HCEC 1CT (cell line): Measurements from ENCODE around the gene SLC4A11.
"Not testable (repeated sequence)": the region's sequence is repeated elsewhere in the genome, so short reads cannot be mapped to it uniquely, and the experiment has no call there.

Experiments used
- DNase-seq: peaks from one replicate; pipeline ENCODE4 v3.0.0-alpha.2; 2017

Gene SLC4A11

DNA sequence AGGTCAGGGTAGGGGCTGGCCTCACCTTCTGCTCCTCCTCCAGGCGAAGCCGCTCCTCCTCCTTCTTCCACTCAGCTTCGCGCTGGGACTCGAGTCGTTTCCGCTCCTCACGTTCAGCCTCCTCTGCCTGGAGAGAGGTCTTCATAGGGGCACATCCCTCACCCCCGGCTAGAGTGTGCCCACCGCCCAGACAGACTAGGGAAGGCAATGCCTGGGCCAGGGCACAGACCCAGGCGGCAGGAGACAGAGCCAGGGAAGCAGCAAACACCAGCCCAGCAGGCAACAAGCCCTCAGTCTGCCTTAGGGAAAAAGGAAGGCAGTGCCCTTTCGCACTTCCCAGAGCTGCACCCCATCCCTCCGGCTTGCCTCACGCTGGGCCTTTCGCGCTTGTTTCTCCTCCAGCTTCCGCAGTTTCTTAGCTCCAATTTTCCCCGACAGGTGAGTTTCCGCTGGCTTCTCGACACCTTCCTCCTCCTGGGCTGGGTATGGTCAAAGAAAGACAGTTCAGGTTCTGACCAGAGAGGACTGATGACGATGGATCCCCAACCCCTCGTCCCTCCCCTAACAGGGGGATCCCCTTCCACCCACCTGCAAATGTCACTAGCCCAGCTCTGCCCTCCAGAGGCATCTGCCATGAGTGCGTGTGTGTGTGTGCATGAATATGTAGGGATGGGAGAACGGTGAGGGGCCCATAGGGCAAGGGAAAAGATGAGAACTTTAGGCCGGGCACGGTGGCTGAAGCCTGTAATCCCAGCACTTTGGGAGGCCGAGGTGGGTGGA, 38.8 kb downstream of the SLC4A11 start:
- DNase-seq = no peak

DNA sequence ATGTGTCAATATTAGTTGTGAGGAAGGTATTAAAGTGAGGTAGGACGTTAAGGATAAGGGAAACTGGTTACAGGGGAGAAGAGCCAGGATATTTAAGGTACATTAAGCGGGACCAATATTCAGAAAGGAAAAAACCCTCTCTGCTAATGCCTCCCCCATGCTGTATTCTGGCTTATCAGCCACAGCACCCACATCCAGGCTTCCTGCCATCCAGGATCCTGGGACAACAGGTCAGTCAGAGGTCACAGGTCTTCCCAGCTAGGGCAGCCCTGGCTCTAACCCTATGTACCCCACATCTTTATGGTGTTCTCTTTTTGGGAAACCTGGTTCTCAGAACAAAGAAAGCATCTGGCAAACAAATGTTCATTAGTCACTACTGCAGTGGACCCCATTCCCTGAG, 39.8 kb downstream of the SLC4A11 start:
- DNase-seq = no peak

DNA sequence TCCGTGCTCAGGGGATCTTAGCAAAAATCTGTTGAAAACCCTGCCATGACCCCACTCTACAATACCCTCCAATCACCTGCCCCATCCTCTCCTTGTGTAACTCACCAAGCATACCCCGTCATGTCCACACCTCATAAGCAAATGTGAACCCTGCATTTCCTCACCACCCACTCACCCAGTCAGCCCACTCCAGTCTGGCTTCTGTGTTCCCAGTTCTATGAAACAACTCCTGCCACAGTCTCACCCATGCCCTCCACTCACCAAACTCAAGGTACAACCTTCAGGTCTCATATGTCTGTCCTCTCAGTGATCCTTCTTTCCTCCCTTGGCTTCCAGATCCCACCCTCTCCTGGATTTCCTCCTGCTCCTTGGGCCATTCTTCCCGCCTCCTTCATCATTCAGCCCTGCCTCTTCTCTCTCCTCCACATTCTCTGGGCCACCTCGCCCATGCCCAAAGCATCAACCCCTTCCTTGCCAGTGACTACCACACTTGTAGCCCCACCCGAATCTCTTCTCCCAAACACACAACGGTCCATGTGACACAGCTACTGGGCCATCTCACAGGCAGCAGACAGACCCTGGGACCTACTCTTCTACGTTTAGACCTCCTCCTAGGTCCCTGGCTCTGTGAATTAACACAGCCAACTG, 43.3 kb downstream of the SLC4A11 start:
- no peak for DNase-seq

DNA sequence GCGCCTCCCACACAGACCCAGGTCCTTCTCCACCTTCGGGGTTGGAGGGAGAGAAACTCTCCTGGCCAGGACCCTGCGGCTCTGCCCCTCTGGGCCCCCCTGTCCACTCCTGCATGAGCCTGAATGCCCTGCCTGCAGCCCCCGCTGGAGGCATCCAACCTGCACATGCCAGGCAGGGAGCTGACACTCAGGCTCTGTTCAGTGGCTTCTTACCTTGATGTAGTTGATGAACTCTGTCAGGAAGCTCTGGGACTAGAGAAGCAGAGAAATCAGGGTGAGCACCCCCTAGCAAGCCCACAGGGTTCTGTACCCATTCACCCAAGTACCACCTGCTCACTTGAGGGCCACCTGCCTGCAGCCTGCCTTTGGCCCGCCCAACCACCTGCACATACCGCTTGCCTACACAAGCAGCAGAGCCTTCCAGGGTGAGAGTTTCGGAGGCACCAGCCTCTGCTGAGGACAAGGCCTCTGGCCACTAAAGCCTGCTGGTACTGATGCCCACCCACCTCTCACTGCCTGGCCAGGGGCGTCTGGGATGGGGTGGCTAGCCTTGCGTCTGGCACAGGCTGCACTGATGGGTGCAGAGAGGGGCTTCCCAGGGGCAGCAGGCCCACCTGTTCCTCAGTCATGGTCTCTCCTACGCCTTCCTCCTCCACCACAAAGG, 44.2 kb downstream of the SLC4A11 start:
- DNase-seq = no peak

DNA sequence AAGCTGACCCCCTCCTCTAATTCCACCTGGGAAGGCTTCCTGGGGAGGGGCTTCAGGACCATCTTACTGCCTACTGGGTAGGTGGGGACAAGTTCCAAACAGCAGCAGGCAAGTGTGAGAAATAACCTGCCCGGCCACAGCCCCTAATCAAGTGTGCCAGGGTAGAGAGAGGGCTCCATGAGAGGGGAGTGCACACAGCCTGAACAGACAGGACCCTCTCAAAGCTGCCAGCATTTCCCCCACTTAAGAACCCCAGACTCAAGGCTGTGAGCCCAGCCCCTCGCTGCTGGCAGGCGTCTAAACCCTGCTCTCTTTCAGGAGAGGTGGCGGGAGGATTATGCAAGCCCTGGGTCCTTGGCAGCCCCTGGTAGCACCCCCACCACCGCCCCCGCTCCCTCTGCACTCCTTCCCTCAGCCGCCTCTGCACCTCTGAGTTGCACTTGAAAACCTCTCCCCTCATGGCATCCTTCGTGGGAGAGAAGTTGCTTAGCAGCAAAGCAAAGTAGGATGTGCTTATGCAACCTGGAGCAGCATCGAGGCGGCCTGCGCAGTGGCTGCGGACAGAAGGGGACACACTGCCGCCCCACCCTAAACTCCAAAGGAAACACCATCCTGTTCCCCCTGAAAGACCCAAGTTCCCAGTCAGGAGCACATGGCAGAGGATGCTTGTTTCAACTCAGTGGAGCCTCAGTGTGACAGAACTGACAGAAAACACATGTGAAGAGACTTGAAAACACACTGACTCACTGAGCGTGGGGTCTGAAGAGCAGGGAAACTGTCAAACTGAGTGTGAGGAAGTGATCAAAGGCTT, 45.0 kb downstream of the SLC4A11 start:
- no peak for DNase-seq

DNA sequence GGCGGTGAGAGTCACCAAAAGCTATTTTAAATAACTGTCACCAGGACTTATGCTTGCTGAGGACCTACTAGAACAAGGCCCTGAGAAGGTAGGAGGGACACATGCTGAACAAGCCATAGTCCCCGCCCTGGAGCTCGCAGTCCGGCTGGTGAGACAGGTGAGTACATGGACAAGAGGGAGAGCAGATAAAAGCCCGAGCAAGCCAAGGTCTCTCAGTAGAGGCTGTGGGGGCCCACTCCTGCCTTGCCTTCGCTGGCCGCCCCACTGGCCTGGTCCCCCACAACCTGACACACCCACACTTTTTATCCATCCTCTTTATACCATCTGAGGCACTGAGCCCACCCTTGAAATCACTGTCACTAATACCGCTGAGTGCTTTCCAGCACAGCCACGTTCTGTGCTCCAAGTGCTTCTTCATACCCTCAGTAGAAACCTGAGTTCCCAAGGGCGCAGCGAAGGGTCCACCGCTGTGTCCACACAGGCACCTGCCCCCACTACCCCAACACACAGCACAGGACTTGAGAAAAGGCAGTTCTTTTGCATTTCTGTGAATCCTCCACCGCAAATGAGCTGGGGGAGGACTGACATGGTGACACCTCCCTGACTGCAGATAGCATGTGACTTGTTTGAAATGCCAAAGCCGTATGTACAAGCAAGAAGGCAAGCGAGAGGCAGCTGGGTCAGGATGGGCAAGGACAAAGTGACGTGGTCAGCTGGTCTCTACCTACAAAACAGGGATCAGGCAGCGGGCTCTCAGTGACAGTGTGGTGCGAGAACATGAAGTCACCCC, 46.6 kb downstream of the SLC4A11 start:
- DNase-seq = no peak

DNA sequence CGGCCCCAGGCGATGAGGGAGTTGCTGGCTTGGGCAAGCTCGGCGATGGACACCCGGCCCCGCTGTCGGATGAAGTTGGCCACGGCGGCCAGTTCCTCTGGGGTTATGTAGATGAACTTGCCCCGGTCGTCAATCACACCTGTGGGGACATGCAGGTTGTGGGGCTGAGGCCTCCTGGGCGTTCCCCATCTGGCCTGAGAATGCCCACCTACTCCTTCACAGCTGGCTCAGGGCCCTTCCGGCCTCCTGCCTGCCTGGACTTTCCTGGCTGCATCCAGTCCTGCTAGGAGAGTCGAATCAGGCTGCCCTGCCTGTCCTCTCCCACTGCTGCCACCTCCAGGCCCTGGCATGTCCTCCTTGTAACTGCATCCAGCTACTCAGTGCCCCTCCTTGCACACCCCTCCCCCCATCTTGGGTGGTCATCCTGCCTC, 48.3 kb downstream of the SLC4A11 start:
- DNase-seq = no peak

DNA sequence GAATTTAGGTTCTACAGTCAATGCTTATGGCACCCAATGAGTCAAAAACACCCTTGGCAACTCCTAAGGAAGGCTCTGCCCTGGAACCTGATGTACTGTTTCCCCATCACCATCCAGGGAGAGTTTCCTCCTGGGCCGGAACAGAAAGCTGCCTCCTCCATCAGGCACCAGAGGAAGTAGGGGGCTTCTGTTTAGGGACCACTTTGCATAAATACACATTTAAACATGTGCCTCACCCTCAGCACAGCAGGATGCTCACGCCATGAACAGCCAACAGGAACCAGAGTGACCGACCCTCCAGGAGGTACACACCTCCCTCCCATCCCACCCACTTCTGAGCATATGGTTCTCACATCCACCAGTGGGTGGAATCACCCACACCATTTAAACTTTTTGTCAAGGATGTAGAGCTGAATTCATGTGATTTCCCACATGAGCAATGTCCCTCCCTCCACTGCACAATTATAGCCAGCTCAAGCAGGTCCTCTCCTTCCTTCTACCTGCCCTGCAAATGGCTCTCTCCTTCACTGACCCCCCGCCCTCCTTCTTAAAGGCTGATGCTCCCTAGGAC, 49.3 kb downstream of the SLC4A11 start:
- no peak for DNase-seq

DNA sequence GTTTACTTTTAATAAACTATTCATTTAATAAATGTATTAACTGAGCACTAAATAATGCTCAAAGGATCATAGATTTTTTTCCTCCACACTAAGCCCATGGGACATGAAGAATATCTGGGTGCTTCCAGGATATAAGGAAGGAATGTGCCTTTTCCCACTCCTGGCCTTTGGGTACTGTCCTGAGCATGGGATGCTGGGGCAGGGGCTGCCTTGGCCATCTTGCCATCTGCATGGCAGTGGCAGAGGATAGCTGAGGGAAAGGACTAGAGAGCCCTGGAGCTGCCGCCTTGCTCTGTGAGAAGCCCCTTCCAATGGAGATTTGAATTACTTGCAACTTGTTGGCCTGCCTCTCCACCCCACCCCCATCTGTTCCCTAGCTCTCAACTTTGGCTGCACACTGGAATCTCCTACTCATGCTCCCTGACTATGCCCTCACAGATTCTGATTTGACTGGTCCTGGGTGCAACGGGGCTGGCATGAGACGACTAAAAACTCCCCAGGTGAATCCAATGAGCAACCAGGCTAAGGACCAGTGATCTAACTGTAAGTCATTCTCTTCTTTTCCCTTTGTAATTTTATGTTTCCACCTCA, 50.1 kb downstream of the SLC4A11 start:
- DNase-seq = no peak

DNA sequence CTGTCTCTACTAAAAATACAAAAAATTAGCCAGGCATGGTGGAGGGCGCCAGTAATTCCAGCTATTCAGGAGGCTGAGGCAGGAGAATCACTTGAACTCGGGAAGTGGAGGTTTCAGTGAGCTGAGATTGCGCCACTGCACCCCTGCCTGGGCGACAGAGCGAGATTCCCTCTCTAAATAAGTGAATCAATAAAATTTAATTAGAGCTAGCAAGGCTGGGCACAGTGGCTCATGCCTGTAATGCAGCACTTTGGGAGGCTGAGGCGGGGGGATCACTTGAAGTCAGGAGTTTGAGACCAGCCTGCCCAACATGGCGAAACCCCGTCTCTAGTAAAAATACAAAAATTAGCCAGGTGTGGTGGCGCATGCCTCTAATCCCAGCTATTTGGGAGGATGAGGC, 51.1 kb downstream of the SLC4A11 start:
- not testable (repeated sequence) for DNase-seq

DNA sequence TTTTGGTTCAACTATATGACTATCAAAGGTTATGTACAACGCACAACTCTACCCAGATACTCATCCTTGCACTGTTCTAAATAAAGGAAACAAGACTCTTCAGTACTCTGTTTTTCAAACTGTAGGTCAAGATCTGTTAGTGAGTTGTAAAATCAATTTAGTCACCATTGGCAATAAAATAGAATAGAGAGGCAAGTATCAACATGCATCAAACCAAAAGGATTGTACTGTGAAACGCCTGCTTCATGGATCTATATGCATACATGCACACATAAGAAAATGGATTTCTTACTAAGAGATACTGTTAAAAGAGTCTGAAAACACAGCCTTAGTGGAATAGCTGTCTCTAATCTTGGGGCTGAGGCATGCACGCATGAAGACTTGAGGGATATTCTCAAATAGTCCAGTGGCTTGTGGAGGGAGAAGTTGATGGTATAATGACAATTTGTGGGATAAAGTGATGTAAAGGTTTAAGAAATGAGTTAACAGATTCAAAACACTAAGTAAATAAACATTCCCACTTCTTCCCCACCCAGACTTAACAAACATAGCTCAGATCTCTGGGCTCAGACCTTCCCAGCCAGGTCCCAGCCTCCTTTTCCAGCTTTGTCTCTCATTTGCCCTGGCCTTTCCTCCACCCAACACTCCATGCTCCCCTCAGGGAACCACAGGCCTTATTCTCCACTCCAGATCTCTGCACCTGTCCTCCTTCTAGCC, 54.9 kb downstream of the SLC4A11 start:
- DNase-seq = no peak

DNA sequence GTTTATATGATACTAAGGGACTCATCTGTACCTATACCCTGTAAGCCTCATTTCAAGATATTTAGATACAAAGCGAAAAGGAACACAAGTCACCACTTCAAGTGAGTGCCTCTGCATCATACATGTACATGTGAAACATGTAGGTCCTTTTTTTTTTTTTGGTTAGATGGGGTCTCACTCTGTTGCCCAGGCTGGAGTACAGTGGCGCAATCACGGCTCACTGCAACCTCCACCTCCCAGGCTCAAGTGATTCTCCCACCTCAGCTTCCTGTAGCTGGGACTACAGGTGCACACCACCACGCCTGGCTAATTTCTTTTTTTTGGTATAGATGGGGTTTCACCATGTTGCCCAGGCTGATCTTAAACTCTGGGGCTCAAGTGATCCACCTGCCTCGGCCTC, 56.6 kb downstream of the SLC4A11 start:
- not testable (repeated sequence) for DNase-seq

DNA sequence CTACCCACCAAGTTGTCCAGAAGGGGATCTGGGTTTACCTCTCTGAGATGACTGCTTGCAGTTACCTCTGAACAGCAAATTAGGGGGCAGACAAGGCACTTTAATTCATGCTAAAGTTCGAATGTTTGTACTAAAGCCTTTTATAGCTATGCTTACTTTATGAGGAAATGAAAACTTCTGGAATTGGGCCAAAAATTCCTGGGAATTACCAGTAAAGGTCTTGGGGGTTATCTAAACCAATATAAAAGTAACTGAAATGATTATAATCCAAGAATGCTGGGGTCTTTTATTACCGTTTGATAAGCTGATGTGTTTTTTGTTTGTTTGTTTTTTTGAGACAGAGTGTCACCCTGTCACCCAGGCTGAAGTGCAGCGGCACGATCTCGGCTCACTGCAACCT, 57.7 kb downstream of the SLC4A11 start:
- DNase-seq = no peak

DNA sequence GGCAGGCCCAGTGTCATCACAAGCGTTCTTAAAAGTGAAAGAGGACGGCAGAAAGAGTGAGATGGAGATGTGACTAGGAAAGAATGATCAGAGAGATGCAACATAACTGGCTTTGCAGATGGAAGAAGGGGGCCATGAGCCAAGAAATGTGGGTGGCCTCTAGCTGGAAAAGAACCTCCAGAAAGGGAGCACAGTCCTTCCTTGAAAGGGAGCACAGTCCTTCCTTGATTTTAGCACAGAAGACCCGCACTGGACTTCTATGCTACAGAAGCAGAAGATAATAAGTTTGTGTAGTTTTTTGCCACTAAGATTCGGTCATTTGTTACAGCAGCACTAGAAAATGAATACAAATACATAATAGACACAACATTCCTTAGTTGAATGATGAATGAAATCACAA, 58.7 kb downstream of the SLC4A11 start:
- DNase-seq = no peak

DNA sequence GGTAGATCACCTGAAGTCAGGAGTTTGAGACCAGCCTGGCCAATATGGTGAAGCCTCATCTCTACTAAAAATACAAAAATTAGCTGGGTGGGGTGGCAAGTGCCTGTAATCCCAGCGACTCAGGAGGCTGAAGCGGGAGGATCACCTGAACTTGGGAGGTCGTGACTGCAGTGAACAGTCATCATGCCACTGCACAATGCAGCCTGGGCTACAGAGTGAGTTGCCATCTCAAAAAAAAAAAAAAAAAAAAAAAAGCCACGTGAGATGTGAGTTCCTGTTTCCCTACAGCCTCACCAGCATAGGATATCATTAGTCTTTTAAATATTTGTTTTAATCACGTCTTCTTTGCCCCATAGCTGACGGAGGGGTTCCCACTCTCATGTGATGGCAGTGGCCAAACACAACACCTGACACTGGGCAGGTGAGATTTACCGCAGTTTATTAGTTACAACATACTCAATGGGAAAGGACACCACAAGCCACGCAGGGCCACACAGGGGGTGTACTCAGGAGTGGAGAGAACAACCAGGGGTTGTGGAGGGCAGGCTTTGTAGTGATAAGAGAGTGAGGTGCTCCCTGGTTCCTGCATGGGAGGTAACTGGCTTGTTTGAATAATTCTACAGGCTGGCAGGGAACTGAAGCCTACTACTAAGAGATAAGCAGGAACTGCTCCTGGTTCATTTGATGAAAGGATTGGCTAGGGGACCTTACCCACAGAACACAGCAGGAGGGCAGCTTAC, 61.1 kb downstream of the SLC4A11 start:
- DNase-seq = no peak
